Colonic mucosa (tissue), 4 donors: ENCODE results near the gene RTF2. TPM values are rescaled to one million over a fixed set of nuclear protein-coding genes. Genes with fewer than 3 reads are reported as not detected.

Experiments
- DNase-seq: peaks from one replicate; pipeline ENCODE4 v3.0.0-alpha.2; 2020
- H3K27ac ChIP-seq: fragments of 200-600 bp; one replicate; pipeline ENCODE4 v1.8.0; 2021
- H3K27me3 ChIP-seq: fragments of 200-600 bp; one replicate; pipeline ENCODE4 v1.8.0; 2021
- H3K36me3 ChIP-seq: fragments of 200-600 bp; one replicate; pipeline ENCODE4 v1.8.0; 2021
- H3K4me1 ChIP-seq: fragments of 200-600 bp; one replicate; pipeline ENCODE4 v1.8.0; 2021; ENCODE audit warnings: mild to moderate bottlenecking
- H3K4me3 ChIP-seq: fragments of 200-600 bp; one replicate; pipeline ENCODE4 v1.8.0; 2021
- H3K9ac ChIP-seq, 2 donors: one replicate each; pipeline ENCODE4 v1.7.0; 2013; ENCODE audit warnings: control low read depth in 2 of 2, low read depth in 2 of 2, low read length in 2 of 2
- H3K9me3 ChIP-seq: fragments of 200-600 bp; one replicate; pipeline ENCODE4 v1.8.0; 2021
- intact Hi-C: fragments of 100-400 bp; cut with DNase I; formaldehyde crosslinking; loops from one replicate; pipeline ENCODE4 v1.14.1; 2022
- total RNA-seq, 2 donors: library from RNA; stranded (reverse); fragmentation: NEBNext Ultra II Directional in 1 of 2; extraction: Animal tissue kit (Norgen Biotek cat#: 25700) in 1 of 2; gene quantifications; one replicate each; pipeline ENCODE4 v1.2.1, GENCODE V29; 2021
- TF ChIP-seq, protein P1 (sequence below): fragments of 200-600 bp; IDR thresholded peaks from one replicate; pipeline ENCODE4 v1.8.0; 2022; ENCODE audit warnings: antibody characterized with exemption, mild to moderate bottlenecking
- donor health status: healthy.
- donor health status: DM: no; HTN: no; CAD: no.
- donor health status: DM: no; HTN: no; CAD: no.

RTF2 gene, protein sequence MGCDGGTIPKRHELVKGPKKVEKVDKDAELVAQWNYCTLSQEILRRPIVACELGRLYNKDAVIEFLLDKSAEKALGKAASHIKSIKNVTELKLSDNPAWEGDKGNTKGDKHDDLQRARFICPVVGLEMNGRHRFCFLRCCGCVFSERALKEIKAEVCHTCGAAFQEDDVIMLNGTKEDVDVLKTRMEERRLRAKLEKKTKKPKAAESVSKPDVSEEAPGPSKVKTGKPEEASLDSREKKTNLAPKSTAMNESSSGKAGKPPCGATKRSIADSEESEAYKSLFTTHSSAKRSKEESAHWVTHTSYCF
- total RNA-seq: 10 to 100 TPM; 67.3 to 80.8 TPM

DNA sequence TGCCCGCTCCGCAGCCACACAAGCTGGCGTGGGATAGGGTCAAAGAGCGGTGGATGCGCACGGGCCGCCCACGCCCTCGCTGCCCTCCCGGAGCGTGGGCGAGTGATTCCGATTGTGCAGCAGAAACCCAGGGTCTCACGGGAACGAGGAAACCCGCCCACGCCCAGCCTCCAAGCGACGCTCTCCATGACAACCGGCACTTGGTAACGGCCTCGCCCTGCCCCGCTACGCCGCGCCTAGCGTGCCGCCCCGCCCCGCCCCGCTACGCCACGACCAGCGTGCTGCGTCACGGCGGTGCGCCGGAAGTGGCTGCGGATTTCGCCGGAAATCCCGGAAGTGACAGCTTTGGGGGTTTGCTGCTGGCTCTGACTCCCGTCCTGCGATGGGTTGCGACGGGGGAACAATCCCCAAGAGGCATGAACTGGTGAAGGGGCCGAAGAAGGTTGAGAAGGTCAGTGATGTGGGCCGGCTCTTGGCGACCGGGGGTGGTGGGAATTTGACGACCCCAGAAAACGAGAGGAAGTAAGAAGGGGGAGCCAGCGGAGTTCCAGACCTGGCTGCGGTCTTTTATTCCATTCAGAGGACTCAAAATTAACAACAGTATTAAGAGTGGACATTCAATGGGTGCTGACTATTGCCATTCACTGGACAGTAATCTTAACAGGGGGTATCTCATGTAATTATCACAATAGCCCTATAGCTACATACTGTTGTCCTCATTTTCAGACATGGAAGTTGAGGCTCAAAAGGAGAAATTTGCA, at the start of gene RTF2:
Gene RTF2, plus strand, starts transcription at position 312 of the 761 bp plus-strand sequence. Its CDS starts 71 bp downstream, at position 383.
- Histone ChIP-seq H3K27ac (peak within 1 kb of the TSS; percentile 46), H3K4me3 (peak within 1 kb of the TSS; percentile 64), H3K36me3 (peaks cover 9% of the 10 kb centered on the region), H3K9me3 (no peaks in the 10 kb centered on the region), H3K9ac (peak within 1 kb of the TSS; percentile 64 to 81), H3K4me1 (peaks cover 5% of the 10 kb centered on the region), H3K27me3 (no peaks in the 10 kb centered on the region)
- TF ChIP-seq, protein P1, sequence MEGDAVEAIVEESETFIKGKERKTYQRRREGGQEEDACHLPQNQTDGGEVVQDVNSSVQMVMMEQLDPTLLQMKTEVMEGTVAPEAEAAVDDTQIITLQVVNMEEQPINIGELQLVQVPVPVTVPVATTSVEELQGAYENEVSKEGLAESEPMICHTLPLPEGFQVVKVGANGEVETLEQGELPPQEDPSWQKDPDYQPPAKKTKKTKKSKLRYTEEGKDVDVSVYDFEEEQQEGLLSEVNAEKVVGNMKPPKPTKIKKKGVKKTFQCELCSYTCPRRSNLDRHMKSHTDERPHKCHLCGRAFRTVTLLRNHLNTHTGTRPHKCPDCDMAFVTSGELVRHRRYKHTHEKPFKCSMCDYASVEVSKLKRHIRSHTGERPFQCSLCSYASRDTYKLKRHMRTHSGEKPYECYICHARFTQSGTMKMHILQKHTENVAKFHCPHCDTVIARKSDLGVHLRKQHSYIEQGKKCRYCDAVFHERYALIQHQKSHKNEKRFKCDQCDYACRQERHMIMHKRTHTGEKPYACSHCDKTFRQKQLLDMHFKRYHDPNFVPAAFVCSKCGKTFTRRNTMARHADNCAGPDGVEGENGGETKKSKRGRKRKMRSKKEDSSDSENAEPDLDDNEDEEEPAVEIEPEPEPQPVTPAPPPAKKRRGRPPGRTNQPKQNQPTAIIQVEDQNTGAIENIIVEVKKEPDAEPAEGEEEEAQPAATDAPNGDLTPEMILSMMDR: no peak
- intact Hi-C loops: loop anchor here (5.0 kb wide), 1 partner anchor 71 kb away; no protein-coding TSS in a partner anchor
- peak; percentile 95 for DNase-seq

- intact Hi-C loops: no loop called here
- Histone ChIP-seq H3K4me1 (no peaks in the 10 kb centered on the region), H3K27ac (no peak overlapping the region), H3K9ac (no peak overlapping the region), H3K9me3 (no peaks in the 10 kb centered on the region), H3K36me3 (no peaks in the 10 kb centered on the region), H3K4me3 (no peak overlapping the region), H3K27me3 (no peaks in the 10 kb centered on the region)
- TF ChIP-seq, protein P1: no peak
- no peak for DNase-seq
Observed at GRCh38 chr20:56420028-56420427, 48.4 kb upstream of the RTF2 start.

DNA sequence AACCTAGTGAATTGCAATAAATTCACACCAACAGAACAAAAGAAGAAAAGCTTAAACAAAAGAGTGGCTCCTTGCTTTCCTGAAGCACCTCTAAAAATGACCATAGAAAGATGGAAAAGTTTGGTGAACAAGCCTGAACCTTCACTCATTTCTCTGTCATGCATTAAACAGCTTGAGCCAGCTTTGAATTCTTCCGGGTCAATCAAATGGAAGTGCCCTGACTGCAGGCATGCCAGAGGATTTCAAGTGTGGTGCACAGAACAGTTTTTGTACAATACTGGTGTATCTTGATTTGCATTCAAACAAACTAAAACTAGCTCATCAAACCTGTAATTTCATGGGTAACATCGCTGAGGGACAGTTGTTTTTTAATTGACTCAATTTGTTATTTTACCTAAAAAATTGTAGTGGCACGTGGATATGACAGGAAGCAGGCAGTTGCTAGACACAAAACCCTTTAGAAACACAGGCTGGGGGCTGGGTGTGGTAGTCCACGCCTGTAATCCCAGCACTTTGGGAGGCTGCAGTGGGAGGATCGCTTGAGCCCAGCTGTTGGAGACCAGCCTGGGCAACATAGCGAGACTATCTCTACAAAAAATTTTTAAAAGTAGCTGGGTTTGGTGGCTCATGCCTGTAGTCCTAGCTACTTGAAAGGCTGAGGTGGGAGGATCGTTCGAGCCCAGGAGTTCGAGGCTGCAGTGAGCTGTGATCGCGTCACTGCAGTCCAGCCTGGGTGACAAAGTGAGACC, 47.3 kb upstream of the RTF2 start:
- H3K4me3 ChIP-seq: no peak overlapping the region
- H3K9ac ChIP-seq: no peak overlapping the region
- no peak overlapping the region for H3K27ac ChIP-seq
- no peaks in the 10 kb centered on the region for H3K36me3 ChIP-seq
- TF ChIP-seq, protein P1: no peak
- H3K27me3 ChIP-seq: no peaks in the 10 kb centered on the region
- no peaks in the 10 kb centered on the region for H3K4me1 ChIP-seq
- intact Hi-C loops: no loop called here
- DNase-seq: no peak
- no peaks in the 10 kb centered on the region for H3K9me3 ChIP-seq

DNA sequence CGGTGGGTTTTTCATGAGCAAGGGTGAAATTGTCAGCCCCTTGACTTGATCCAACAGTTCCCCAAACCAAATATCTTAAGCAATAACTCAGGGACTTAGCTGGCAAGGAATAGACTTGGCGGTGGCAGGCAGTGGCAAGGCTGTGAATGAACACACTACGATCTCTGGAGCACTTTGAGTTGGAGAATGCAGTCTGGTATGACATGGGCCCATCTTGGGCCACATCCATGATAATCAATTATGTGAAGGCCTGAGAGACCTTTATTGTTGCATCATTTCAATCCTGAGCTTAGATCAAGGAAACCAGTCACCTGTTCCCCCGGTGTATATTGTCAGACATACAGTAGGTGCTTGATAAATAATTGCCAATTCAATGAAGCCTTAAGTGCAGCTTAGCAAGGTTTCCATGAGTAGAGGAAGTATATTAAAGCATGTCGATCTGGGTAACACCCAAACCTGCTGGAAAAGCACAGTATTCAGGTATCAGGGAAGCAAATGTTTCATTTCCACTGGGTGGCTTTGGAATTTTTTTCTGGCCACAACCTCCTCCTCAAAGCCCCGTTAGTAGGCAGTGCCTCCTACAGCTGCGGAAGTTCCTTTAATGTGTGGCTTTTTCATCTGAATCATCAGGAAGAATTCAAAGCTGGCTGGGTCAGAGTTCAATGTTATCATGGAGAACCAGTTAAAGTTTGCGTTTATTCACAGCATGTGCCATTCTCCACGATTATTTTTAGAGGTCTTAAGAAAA, 46.2 kb upstream of the RTF2 start:
- Histone ChIP-seq H3K4me3 (no peak overlapping the region), H3K9ac (no peak overlapping the region), H3K9me3 (no peaks in the 10 kb centered on the region), H3K27ac (no peak overlapping the region), H3K27me3 (no peaks in the 10 kb centered on the region), H3K4me1 (no peaks in the 10 kb centered on the region), H3K36me3 (no peaks in the 10 kb centered on the region)
- intact Hi-C loops: no loop called here
- DNase-seq: no peak
- TF ChIP-seq, protein P1: no peak

- Histone ChIP-seq H3K4me1 (no peaks in the 10 kb centered on the region), H3K36me3 (no peaks in the 10 kb centered on the region), H3K9me3 (no peaks in the 10 kb centered on the region), H3K4me3 (no peak overlapping the region), H3K27me3 (no peaks in the 10 kb centered on the region), H3K27ac (no peak overlapping the region), H3K9ac (no peak overlapping the region)
- TF ChIP-seq, protein P1: no peak
- intact Hi-C loops: no loop called here
- DNase-seq: no peak
Observed at GRCh38 chr20:56422824-56423189, 45.6 kb upstream of the RTF2 start.
